HG02678 (cell line): ENCODE measurements around the gene YIPF1.

Experiments used
- ATAC-seq: cut with Tn5 transposase; IDR thresholded peaks from one replicate; pipeline ENCODE4 v1.9.1; 2021; ENCODE audit warnings: mild to moderate bottlenecking, moderate library complexity; ENCODE audit not compliant: unreplicated experiment

The YIPF1 gene

DNA sequence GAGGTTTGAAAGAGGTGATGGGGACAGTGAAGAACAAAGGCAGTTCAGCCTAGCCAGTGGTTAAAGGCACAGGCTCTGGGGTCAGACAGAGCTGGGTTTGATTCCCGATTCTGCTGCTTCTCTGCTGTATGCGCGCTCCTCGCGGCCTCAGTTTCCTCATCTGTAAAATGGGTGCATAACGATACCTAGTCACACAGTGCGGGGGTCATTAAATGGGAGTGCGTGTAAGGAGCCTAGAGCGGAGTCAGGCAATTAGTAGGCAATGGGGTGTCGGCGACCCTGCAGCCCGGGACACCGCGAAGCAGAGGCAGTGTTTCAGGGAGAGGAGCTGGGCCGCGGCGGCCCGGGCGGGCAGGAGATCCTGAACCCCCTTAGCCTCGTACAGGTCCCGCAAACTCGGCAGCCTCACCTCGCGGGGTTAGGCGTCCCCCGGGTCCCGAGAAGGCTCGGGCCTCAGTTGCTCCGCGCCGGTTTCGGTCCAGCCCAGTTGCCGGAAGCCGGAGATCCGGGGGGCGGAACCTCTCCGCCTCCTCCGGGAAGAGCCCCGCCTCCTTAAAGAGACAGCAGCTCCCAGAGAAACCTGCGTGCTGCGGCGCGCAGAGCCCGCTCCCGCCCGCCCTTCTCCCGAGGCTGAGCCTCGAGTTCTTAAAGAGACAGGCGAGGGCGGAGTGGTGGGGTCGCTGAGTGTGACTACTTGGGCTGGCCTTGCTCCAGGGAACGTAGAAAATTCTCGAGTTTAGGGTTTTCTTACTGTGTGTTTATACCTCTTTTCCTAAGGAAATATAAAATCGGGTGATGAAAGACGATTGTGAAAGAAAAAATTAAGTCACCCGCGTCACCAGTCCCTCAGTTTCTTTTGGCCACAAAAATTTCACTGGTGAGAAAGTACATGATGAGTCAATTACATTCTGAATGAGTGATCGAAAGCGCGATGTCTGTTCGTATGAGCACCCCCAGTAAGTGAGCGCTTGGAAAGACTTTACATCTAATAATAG, at the start of gene YIPF1:
Gene YIPF1, minus strand, starts transcription at position 494 of the 995 bp plus-strand sequence. CDS start 860 bp downstream, outside the sequence.
- peak; percentile 93 for ATAC-seq

- ATAC-seq: no peak
These were observed 48.7 kb upstream of the YIPF1 start for GRCh38 chr1:53938136-53938830.

- ATAC-seq: no peak
These were observed 46.8 kb upstream of the YIPF1 start for GRCh38 chr1:53936430-53936829.

GRCh38 chr1:53934170-53934765, 44.7 kb upstream of the YIPF1 start:
- no peak for ATAC-seq

- ATAC-seq: no peak
These were observed 41.9 kb upstream of the YIPF1 start for GRCh38 chr1:53931523-53931922.

GRCh38 chr1:53930932-53931331, 41.3 kb upstream of the YIPF1 start:
- no peak for ATAC-seq

- no peak for ATAC-seq
These were observed 39.8 kb upstream of the YIPF1 start for GRCh38 chr1:53929246-53929960.

DNA sequence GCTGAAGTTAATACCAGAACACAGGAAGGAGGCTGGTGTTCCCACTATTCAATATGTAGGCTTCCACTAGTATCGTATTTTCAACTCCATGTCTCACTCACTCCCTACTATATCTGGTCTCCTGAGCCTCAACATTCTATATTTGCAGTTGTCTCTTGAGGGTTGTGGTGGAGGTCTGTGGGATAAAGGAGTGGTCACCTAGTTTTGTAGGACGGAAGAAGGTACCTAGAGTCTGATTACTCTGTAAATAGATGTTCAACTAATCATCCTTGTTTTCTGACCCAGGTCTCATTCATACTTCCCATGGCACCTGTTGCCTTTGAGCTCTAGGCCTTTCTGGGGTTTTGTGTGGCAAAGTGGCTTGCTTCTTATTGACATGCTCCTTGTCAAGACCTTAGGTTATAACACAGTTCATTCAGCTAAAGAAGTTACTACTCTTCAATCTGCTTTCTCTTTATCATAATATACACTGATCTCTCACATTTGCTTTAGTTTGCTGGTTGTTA, 37.8 kb upstream of the YIPF1 start:
- ATAC-seq: no peak

GRCh38 chr1:53919675-53920066, 30.1 kb upstream of the YIPF1 start:
- no peak for ATAC-seq

GRCh38 chr1:53918343-53918742, 28.7 kb upstream of the YIPF1 start:
- no peak for ATAC-seq

- ATAC-seq: no peak
These were observed 23.9 kb upstream of the YIPF1 start for GRCh38 chr1:53913352-53914033.

DNA sequence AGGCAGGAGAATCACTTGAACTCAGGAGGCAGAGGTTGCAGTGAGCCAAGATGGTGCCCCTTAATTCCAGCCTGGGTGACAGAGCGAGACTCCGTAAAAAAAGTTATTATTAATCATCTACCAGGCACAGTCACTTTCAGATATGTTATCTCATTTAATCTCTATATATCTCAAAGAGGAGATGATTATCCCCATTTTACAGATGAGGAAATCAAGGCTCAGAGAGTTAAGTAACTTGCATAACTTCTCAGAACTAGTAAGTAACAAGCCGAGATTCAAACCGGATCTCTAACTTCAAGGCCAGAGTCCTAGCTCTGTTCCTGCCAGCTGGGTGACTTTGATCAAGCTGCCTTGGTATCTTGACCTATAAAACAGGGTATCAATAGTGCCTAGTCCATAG, 21.8 kb upstream of the YIPF1 start:
- ATAC-seq: no peak

DNA sequence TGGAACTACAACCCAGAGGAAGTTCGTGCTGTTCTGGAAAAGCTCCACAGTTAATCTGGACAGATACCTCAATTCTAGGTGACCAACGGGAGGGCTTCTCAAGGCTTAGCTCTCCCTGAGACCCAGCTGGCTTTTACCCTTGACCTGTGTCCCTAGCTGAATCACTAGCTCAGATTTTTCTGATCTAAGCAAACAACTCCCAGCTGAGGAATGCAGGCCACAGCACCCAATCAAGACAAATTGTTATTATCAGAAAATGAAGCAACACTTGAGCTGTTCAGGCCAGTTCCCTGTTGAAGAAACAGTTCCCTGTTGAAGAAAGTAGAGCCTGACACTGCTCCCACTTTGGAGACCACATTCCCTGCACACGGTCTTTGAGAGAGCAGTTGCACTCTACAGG, 20.3 kb upstream of the YIPF1 start:
- ATAC-seq: no peak

DNA sequence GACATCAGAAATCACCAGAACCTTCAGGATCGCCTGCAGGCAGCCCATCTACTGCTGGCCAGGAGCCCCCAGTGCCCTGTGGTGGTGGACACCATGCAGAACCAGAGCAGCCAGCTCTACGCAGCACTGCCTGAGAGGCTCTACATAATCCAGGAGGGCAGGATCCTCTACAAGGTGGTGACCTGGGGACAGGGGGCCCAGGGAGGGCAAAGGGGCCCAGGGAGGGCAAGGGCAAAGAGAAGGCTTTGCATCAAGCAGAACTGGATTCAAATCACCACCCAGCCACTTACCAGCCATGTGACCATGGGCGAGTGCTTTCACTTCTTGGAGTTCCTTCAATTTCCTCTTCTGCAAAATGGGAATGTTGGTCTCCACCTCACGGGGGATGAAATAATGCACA, 16.5 kb upstream of the YIPF1 start:
- no peak for ATAC-seq

DNA sequence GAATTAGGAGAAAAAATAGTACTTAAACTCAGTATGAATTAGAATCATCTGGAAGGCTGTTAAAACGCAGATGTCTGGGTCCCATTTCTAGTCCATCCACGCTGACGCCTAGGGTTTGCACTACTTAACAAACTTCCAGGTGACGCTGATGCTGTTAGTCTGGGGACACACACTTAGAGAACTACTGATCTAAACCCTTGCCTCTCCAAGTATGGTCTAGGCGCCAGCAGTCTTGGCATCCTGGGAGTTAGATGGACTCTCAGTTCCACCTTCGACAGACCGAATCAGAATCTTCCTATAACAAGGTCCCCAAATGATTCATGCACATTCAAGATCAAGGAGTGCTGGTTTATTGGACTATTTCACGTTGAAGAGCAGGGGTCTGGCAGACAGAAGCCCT, 15.9 kb upstream of the YIPF1 start:
- no peak for ATAC-seq

GRCh38 chr1:53902235-53903138, 12.9 kb upstream of the YIPF1 start:
- ATAC-seq: no peak

GRCh38 chr1:53899708-53900107, 10.1 kb upstream of the YIPF1 start:
- ATAC-seq: no peak

- no peak for ATAC-seq
These were observed 9.6 kb upstream of the YIPF1 start for GRCh38 chr1:53899206-53899628.

DNA sequence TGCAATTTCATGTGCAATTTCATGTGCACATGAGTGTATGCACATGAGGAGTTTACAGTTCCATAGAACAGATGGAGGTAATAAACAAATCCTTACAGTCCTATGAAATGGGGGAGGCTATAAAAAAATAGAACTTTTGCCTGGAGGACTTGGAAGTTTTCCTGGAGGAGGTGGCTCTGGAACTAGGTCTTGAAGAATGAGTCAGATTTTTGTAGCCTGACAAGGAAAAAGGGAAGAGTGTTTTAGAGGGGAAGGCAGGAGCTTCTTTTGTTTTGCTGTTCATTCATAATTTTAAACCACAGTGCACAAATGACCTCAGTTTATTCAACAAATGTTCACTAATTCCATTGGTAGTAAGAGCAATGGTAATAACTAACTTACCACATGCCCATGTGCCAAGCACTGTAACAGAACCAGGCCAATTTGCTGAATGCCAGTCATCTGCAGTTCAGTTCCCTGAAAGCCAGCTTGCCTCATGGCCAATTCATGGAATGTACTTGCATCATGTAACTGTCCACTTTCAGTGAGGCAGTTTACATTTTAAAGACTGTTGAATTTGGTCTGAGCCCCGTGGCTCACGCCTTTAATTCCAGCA, 7.1 kb upstream of the YIPF1 start:
- ATAC-seq: no peak
